HuH-7 (cell line): ENCODE data around the gene IPMK.

Source experiments
- DNase-seq: peaks from one replicate; pipeline ENCODE4 v3.0.0; 2011; ENCODE audit warnings: low spot score

Gene IPMK

DNA sequence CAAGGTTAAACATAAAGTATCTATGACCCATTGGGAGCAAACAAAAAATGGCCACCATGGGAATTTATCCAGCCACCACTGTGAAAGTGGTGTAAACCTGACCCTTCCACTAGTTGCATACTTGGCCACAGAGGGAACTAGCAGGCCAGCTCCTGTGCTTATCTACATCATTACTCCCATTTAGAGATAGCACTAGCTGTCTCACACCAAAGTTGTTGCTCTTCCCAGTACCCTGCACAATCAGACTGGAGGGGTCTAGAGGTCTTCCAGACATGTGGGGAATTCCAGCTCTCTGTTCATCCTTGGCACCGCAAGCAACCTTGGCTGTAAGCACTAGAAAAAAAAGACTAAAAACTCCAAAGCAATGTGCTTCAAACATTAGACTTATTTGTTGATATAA lies 113.9 kb downstream of the IPMK start:
- no peak for DNase-seq

DNA sequence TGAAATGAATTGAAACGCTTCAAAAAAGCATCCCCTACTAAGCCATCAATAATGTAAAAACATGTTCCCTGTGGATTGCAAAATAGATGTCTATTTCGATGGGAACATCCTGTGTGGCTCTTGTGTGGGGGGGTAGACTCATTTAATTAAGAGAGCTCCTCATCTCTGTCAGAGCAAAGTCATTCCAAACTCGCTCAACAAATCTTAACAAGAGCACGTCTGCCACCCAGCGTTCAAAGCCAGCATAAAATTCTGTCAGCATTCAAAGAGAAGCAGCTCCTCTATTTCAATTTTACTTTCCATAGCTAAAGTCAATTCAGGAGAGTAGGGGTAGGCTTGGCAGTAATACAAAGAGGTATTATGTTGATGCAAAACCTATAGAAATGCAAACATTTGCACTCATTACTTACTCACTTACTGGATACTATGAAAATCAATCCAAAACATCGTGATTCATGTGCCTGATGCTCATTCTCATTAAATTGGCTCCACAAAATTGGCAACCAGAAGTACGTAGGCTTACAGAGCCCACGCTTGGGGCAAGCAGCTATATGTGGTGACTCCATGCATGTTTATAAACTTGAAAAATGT lies 114.9 kb downstream of the IPMK start:
- peak; percentile 6 for DNase-seq

- no peak for DNase-seq
Observed at GRCh38 chr10:58150290-58150689, 117.4 kb downstream of the IPMK start.

GRCh38 chr10:58143944-58144343 lies 123.8 kb downstream of the IPMK start:
- no peak for DNase-seq
